ENCODE results near the gene RPL10L.

The RPL10L gene

DNA sequence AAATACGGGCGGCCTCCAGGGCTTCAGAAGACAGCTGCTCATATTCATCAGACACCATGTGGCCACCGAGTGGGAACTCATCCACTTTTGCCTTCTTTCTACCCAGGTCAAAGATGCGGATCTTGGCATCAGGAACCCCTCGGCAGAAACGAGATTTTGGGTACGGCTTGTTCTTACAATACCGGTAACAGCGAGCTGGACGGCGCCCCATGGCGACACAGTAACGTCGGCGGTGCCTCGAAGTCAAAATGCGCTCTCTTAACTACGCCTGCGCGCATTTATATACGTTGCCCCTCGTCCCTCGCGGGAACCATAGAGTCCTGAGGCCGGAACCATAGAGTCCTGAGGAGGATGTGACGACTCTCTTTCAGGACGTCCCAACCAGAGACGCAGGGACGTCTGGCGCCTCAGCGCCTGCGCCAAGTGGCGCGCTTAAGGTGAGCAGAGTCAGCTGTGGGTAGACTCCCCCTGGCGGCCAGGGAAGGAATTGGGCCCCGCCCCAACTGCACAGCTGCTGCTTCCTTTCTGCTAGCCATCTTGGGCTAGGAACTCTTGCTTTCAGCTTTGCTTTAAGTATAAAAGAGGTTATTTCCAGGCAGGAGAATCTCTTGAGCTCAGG is at the start of gene RPL10L:
Gene RPL10L (minus strand): TSS at position 256 of the 619 bp plus-strand sequence. CDS start 45 bp downstream, at position 211.
- TF ChIP-seq, protein P1, sequence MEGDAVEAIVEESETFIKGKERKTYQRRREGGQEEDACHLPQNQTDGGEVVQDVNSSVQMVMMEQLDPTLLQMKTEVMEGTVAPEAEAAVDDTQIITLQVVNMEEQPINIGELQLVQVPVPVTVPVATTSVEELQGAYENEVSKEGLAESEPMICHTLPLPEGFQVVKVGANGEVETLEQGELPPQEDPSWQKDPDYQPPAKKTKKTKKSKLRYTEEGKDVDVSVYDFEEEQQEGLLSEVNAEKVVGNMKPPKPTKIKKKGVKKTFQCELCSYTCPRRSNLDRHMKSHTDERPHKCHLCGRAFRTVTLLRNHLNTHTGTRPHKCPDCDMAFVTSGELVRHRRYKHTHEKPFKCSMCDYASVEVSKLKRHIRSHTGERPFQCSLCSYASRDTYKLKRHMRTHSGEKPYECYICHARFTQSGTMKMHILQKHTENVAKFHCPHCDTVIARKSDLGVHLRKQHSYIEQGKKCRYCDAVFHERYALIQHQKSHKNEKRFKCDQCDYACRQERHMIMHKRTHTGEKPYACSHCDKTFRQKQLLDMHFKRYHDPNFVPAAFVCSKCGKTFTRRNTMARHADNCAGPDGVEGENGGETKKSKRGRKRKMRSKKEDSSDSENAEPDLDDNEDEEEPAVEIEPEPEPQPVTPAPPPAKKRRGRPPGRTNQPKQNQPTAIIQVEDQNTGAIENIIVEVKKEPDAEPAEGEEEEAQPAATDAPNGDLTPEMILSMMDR (conservative IDR thresholded peaks at IDR 0.05) = peak; percentile 21
- H3K27ac ChIP-seq = no peak within 1 kb of the TSS

DNA sequence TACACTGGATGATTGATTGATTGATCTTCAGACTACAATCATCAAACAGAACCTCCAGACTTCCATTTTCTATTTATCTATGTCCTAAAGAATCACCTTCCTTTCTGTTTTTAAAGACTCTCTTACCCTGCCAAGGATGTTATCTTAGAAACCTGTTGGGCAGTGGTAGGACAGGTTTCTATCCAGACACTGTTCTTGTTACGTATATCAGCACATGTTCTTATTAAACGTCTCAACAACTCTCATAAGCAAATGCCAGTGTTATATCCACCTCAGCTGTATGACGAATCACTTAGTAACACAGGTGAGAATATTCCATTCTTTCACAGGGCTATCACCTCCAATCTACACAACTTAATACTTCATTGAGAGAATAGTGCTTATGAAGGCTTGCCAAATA is 40.2 kb upstream of the RPL10L start:
- no peak overlapping the region for H3K27ac ChIP-seq
- TF ChIP-seq, protein P1 (conservative IDR thresholded peaks at IDR 0.05) = no peak

DNA sequence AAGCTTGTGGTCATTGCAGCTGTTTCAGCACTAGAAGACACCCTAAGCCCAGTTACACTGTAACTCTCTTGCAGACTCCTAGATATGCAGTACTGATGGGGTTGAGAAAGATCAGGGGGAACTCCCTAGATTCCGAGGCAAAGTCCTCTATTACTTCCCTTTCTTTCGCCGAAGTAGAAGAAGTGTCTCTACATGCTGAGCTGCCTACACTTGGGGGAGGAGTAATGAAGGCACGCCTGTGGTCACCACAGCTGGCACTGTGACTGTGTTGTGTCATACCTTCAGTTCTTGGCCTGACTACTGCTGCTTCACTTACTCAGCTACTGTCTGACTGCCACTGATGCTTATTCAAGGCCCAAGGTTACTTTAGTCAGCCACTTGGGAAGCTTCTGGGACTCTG is 35.1 kb upstream of the RPL10L start:
- TF ChIP-seq, protein P1 (conservative IDR thresholded peaks at IDR 0.05) = no peak
- H3K27ac ChIP-seq = no peak overlapping the region

DNA sequence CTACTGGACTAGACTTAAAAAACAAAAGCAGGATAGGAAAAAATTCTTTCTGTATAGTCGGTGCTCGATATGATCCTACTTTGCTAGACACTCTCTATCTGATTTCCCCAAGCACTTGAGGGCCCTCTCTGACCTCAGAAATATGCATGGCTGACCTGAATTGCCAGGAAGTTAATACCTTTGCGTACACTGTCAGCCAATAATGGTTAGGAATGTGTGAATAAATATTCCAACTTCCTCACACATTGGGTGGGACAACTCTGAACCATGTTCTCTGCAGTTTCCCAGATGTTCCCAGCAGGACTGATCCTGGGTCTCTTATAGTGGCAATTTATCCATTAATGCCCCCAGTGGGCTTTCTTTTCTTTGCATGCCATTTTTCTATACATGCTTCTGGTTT is 20.5 kb upstream of the RPL10L start:
- TF ChIP-seq, protein P1 (conservative IDR thresholded peaks at IDR 0.05) = no peak
- H3K27ac ChIP-seq = no peak overlapping the region

DNA sequence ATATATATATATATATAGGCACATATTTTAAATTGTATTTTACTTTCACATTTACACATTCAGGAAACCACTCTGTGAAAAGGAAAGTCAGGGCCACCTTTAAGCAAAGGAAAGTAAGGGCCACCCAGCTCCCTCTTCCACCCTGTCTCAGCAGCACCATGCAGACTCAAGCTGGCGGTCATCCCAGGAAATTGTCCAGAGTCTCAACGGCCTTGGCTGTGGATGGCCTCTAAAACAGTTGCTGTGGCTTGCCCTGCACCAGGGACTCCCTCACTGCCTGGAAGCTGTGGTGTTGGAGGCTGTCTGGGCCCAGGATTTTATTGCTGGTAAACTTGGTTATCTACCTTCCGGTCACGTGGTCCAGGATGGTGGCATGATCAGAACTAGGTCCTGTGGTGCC is 11.8 kb upstream of the RPL10L start:
- no peak overlapping the region for H3K27ac ChIP-seq
- TF ChIP-seq, protein P1 (conservative IDR thresholded peaks at IDR 0.05) = no peak

DNA sequence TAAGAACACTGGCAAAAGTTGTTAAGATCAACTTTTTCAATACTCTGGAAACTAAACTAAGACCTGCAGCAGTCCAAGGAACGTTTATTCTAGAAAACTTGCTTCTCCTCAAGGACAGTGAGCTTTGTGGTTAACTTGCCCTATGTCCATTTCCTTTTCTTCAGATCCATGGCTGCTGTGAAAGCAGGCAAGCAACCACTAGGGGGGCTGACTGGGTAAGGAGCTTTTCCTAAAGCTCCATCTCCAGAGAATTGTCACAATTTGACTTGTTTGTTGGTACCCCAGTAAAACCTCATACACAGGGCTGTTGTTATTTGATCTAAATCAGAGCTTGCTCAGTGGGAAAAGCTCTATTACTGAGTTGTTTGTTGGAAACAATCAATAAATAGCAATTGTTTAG is 10.1 kb upstream of the RPL10L start:
- no peak overlapping the region for H3K27ac ChIP-seq
- TF ChIP-seq, protein P1 (conservative IDR thresholded peaks at IDR 0.05) = peak; percentile 35; the same call in 1 of the 2 replicates

DNA sequence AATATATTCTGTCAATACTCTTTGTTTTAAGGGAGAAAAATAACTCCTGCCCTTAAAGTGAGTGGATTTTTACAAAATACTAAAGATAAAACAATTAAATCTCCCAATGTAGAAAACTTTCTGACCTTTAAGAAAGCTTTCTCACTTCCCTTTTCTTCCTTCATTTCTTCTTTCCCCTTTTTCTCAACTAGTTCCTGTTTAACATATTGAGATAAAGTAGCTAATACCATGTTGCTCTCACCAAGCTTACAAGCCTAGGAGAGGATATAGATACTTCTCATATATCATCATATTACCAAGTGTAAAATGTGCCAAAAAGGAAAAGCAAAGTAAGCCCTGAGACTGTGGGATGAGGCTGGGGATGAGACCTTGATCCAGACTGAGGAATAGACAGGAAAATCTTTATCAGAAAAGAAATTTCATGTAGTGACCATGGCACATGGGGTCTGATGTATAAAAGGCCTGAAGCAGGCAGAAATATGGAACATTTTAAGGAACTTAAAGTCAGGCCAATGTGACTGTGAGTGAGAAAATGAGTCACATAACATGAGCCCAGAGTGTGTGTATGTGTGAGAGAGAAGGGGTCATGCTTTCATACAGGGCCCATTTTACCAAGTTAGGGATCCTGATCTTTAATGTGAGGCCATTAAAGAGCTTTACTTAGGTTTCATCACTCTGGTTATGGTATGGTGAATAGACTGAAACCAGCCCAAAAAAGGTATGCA is 1.6 kb upstream of the RPL10L start:
- TF ChIP-seq, protein P1 (conservative IDR thresholded peaks at IDR 0.05) = no peak
- H3K27ac ChIP-seq = no peak overlapping the region

All from VCaP (cell line).